DOHH2 (cell line): Measurements from ENCODE around the gene ITPK1.

ENCODE experiments used
- H3F3A ChIP-seq: fragments of 200-600 bp; sonication (generic), shearing (Covaris generic); 2 replicates; pipeline ENCODE4 v1.6.0; 2016; ENCODE audit warnings: antibody characterized with exemption, mild to moderate bottlenecking; ENCODE audit not compliant: control insufficient read depth, insufficient read depth
- H3K27ac ChIP-seq: fragments of 200-600 bp; sonication (generic); 2 replicates; pipeline ENCODE4 v1.5.1; 2014; ENCODE audit warnings: low read depth, mild to moderate bottlenecking, low read length, moderate library complexity
- H3K27me3 ChIP-seq: fragments of 200-600 bp; sonication (generic); 2 replicates; pipeline ENCODE4 v1.6.1; 2014; ENCODE audit warnings: mild to moderate bottlenecking, low read length, mixed read lengths; ENCODE audit not compliant: control insufficient read depth
- H3K36me3 ChIP-seq: fragments of 200-600 bp; sonication (generic); 2 replicates; pipeline ENCODE4 v1.6.1; 2014; ENCODE audit warnings: mild to moderate bottlenecking, low read length, moderate library complexity, mixed read lengths; ENCODE audit not compliant: control insufficient read depth
- H3K4me1 ChIP-seq: fragments of 200-600 bp; sonication (generic); 2 replicates; pipeline ENCODE4 v1.6.1; 2014; ENCODE audit warnings: mild to moderate bottlenecking, low read length, mixed read lengths; ENCODE audit not compliant: control insufficient read depth
- H3K4me2 ChIP-seq: fragments of 200-600 bp; sonication (generic); 2 replicates; pipeline ENCODE4 v1.6.0; 2014; ENCODE audit warnings: mild to moderate bottlenecking, low read length, moderate library complexity
- H3K4me3 ChIP-seq: fragments of 200-600 bp; sonication (generic); 2 replicates; pipeline ENCODE4 v1.5.1; 2014; ENCODE audit warnings: mild to moderate bottlenecking, low read length, mixed read lengths
- H3K79me2 ChIP-seq: fragments of 200-600 bp; sonication (generic); 2 replicates; pipeline ENCODE4 v1.6.1; 2014; ENCODE audit warnings: mild to moderate bottlenecking, low read length, mixed read lengths; ENCODE audit not compliant: control insufficient read depth
- H3K9me2 ChIP-seq: fragments of 200-600 bp; sonication (generic); replicated peaks from 2 replicates; pipeline ENCODE4 v1.6.1; 2014; ENCODE audit warnings: mild to moderate bottlenecking, low read length, mixed read lengths; ENCODE audit not compliant: control insufficient read depth
- H3K9me3 ChIP-seq: fragments of 200-600 bp; sonication (generic); 2 replicates; pipeline ENCODE4 v1.6.1; 2014; ENCODE audit warnings: antibody characterized with exemption, low read length, mixed read lengths; ENCODE audit not compliant: control insufficient read depth, insufficient read depth
- H4K20me1 ChIP-seq: fragments of 200-600 bp; sonication (generic); 2 replicates; pipeline ENCODE4 v1.6.0; 2014; ENCODE audit warnings: low read depth, mild to moderate bottlenecking, antibody characterized with exemption, low read length, moderate library complexity; ENCODE audit not compliant: control insufficient read depth, insufficient read depth
- EZH2phosphoT487 ChIP-seq: fragments of 200-600 bp; sonication (generic); IDR thresholded peaks from 2 replicates; pipeline ENCODE4 v1.6.1; 2017; ENCODE audit warnings: borderline replicate concordance, mild to moderate bottlenecking, antibody characterized with exemption, low read length, moderate library complexity, mixed read lengths
- TF ChIP-seq, protein P1 (sequence below): fragments of 200-600 bp; sonication (generic); IDR thresholded peaks from one replicate; pipeline ENCODE4 v1.5.1; 2014; ENCODE audit warnings: antibody characterized with exemption, mild to moderate bottlenecking, low read depth, low read length; ENCODE audit not compliant: poor library complexity, severe bottlenecking

Gene ITPK1

DNA sequence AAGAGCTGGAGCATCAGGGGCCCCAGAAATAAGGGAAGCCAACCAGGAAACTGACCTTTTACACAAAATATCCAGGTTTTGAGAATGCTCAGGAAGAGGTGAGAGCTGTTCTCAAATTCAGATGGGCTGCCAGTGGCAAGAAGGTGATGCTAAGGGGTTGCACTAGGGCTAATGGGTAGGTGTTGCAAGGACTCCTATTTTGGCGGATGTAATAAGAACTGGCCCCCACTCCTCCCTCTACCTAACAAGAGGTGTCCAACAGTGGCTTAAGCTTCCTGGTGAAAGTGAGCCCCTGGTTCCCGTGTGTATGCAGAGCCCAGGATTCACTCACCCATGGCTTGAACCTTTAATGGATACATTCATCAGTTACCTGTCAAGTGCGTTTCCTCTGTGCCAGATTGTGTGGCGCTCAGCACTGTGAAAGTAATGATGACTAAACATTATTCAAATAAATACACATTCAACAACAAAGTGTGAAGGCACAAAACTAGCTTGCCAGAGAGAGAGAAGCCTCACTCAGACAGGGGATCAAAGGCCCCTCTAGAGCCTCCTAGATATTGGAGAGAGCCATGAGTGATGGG is 193.5 kb downstream of the ITPK1 start:
- Histone ChIP-seq H3K9me2 (no peaks in the 10 kb centered on the region), H4K20me1 (no peaks in the 10 kb centered on the region), H3K4me2 (no peak overlapping the region), H3K27ac (no peak overlapping the region), H3K36me3 (no peaks in the 10 kb centered on the region), H3K27me3 (peaks cover 6% of the 10 kb centered on the region; the same call in 1 of the 2 replicates), H3K79me2 (no peaks in the 10 kb centered on the region), H3K4me3 (no peak overlapping the region), H3K9me3 (no peaks in the 10 kb centered on the region), H3F3A (no peaks in the 10 kb centered on the region), H3K4me1 (peaks cover 25% of the 10 kb centered on the region)
- TF ChIP-seq, protein P1, sequence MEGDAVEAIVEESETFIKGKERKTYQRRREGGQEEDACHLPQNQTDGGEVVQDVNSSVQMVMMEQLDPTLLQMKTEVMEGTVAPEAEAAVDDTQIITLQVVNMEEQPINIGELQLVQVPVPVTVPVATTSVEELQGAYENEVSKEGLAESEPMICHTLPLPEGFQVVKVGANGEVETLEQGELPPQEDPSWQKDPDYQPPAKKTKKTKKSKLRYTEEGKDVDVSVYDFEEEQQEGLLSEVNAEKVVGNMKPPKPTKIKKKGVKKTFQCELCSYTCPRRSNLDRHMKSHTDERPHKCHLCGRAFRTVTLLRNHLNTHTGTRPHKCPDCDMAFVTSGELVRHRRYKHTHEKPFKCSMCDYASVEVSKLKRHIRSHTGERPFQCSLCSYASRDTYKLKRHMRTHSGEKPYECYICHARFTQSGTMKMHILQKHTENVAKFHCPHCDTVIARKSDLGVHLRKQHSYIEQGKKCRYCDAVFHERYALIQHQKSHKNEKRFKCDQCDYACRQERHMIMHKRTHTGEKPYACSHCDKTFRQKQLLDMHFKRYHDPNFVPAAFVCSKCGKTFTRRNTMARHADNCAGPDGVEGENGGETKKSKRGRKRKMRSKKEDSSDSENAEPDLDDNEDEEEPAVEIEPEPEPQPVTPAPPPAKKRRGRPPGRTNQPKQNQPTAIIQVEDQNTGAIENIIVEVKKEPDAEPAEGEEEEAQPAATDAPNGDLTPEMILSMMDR, result no peak
- TF ChIP-seq EZH2phosphoT487, result no peak

DNA sequence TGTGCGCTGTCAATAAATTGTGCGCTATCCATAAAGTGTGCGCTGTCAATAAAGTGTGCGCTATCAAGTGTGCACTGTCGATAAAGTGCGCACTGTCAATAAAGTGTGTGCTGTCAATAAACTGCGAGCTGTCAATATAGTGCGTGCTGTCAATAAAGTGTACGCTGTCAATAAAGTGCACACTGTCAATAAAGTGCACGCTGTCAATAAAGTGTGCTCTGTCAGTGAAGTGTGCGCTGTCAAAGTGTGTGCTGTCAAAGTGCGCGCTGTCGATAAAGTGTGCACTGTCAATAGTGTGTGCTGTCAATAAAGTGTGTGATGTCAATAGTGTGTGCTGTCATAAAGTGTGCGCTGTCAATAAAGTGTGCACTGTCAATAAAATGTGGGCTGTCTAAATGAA is 195.7 kb downstream of the ITPK1 start:
- H3K9me2 ChIP-seq, result no peaks in the 10 kb centered on the region
- no peaks in the 10 kb centered on the region for H4K20me1 ChIP-seq
- no peaks in the 10 kb centered on the region for H3K36me3 ChIP-seq
- H3K4me2 ChIP-seq, result no peak overlapping the region
- no peaks in the 10 kb centered on the region for H3K79me2 ChIP-seq
- TF ChIP-seq, protein P1, result no peak
- no peak for TF ChIP-seq EZH2phosphoT487
- H3F3A ChIP-seq, result no peaks in the 10 kb centered on the region
- H3K9me3 ChIP-seq, result no peaks in the 10 kb centered on the region
- no peaks in the 10 kb centered on the region for H3K27me3 ChIP-seq
- H3K4me1 ChIP-seq, result peaks cover 22% of the 10 kb centered on the region
- no peak overlapping the region for H3K27ac ChIP-seq
- no peak overlapping the region for H3K4me3 ChIP-seq

DNA sequence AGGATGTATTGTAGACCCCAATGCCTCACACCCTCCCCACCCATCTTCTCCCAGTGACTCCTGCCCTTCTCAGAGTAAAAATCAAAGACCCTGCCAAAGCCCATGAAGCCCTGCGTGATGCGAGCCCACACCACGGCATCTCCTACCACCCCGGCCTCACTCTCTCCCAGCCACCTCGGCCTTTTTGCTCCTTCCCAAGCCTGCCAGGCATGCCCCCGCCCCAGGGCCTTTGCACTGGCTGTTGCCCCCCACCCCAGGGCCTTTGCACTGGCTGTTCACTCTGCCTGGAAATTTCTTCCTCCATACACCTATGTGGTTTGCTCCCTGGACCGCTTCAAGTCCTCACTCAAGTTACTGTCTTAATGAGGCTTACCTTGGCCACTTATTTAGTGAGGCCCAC is 197.8 kb downstream of the ITPK1 start:
- TF ChIP-seq EZH2phosphoT487, result no peak
- TF ChIP-seq, protein P1, result no peak
- Histone ChIP-seq H3K27me3 (no peaks in the 10 kb centered on the region), H3K36me3 (no peaks in the 10 kb centered on the region), H3F3A (no peaks in the 10 kb centered on the region), H3K4me2 (no peak overlapping the region), H4K20me1 (no peaks in the 10 kb centered on the region), H3K79me2 (no peaks in the 10 kb centered on the region), H3K9me2 (no peaks in the 10 kb centered on the region), H3K4me3 (no peak overlapping the region), H3K9me3 (no peaks in the 10 kb centered on the region), H3K4me1 (0 out of 2 replicates have a peak, but pooled peaks cover 5% of the 10 kb centered on the region), H3K27ac (no peak overlapping the region)
